Activated T-helper 1 cell treated with anti-CD3 and anti-CD28 coated beads, Interleukin-2, amount 50 U/mL, for 16 hours (primary cell): ENCODE results near the gene PRAMEF11.
"Not testable (repeated sequence)": the region's sequence is repeated elsewhere in the genome, so short reads cannot be mapped to it uniquely, and the experiment has no call there.

ENCODE experiments used
- DNase-seq, 2 donors: peaks; one replicate each; pipeline ENCODE4 v3.0.0-alpha.2; 2020; ENCODE audit warnings: low read depth in 1 of 2, low spot score in 1 of 2

PRAMEF11 gene

DNA sequence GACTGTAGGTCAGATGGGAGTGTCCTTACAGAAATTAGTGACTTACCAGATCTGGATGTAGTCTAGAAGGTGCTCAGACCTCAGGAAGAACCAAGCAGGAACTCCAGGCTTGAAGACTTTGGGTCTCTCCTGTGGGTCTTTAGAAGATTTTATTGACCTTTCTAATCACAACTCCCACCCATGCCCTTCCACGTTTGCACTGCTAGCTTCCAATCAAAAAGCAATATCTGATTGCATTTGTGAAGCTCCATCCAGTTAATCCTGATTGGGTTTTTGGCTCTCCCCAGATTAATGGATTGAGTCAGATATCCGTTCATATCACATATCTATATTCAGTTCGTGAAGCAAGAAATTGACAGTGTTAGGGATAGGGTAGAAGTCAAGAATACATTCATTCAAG, at the start of gene PRAMEF11:
PRAMEF11 (minus strand) TSS at position 101 of the 400 bp plus-strand sequence. CDS start 2,621 bp downstream, outside the sequence.
- DNase-seq: not testable (repeated sequence)

DNA sequence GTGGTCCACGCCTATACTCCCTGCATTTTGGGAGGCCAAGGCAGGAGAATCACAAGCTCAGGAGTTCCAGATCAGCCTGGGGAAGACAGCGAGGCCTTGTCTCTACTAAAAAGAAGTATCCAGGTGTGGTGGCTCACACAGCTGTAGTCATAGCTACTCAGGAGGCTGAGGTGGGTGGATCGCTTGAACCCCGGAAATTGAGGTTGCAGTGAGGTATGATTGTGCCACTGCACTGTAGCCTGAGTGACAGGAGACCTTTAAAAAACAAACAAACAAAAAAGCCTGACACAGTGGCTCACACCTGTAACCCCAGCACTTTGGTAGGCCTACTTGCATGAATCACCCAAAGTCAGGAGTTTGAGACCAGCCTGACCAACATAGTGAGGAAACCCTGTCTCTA, 47.2 kb upstream of the PRAMEF11 start:
- DNase-seq: not testable (repeated sequence)

DNA sequence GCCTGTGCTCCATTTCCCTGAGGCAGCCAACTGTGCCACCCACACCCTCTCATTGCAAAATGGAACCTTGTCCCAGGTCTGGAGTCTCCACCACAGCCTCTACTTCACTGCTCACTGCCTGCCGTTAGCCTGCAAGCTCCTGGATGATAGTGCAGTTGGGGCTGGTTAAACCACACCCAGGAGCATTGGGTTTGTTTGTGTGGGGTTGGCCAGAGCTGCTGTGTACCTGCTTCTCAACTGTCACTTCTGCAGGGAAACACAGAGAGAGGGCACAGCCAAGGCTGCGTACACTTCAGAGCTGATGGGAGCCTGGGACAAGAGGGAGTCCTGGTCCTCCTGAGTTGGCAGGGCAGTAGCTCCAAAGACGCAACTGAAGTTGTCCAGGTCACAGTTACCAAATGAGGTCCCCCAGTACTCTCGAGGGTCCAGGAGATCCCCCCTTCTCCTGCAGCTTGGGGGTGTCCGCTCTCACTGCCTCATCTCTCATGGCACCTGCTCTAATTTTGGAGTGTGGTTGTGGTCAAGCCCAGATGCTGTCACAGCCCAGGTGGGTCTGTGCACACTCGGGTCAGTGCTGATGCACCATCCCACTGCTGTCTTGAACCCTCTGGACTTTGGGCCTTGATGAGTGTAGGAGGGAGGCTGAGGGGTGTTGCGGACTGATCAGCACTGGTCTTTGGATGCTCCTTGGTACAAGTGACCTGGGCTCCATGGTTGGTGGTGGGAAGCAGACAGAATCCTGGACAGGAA, 32.1 kb upstream of the PRAMEF11 start:
- DNase-seq: not testable (repeated sequence)

DNA sequence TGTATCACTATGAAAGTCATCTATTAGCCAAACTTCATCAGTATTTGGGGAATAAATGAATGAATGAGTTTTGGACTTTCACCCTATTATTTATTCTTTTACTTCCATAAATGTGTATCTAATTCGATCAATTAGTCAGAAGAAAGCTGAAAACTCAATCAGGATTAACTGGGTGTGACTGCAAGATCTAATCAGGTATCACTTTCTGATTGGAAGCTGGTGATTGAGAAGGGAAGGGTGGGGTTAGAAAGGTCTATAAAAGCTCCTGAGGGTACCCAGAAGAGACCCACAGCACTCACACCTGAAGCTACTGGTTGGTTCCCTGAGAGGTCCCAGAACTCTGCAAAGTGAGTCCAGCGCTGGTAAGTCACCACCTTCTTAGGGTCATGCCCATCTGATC, 25.6 kb upstream of the PRAMEF11 start, which contains the start of gene PRAMEF2:
PRAMEF2 (plus strand) TSS at position 301 of the 400 bp plus-strand sequence. CDS start 1,924 bp downstream, outside the sequence.
- DNase-seq: not testable (repeated sequence)

DNA sequence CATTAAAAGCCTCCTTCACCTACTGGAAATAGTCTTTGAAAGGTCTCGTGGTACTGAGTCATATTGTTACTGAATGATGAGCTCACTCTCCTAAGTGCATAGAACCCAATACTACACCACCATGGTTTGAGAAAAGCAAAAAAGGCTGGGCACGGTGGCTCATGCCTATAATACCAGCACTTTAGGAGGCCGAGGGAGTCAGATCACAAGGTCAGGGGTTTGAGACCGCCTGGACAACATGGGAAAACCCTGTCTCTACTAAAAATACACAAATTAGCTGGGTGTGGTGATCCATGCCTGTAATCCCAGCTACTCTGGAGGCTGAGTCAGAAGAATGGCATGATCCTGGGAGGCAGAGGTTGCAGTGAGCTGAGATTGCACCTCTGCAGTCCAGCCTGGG, 20.6 kb upstream of the PRAMEF11 start:
- DNase-seq: no peak

DNA sequence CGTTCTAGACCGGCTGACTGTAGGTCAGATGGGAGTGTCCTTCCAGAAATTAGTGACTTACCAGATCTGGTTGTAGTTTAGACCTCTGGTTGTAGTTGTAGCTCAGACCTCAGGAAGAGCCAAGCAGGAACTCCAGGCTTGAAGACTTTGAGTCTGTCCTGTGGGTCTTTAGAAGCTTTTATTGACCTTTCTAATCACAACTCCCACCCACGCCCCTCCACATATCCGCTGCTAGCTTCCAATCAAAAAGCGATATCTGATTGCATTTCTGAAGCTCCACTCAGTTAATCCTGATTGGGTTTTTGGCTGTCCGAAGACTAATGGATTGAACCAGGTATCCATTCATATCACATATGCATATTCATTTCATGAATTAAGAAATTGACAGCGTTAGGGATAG, 17.4 kb upstream of the PRAMEF11 start, which contains the start of gene HNRNPCL1:
HNRNPCL1 (minus strand) TSS at position 101 of the 400 bp plus-strand sequence. CDS start 431 bp downstream, outside the sequence.
- DNase-seq: not testable (repeated sequence)

DNA sequence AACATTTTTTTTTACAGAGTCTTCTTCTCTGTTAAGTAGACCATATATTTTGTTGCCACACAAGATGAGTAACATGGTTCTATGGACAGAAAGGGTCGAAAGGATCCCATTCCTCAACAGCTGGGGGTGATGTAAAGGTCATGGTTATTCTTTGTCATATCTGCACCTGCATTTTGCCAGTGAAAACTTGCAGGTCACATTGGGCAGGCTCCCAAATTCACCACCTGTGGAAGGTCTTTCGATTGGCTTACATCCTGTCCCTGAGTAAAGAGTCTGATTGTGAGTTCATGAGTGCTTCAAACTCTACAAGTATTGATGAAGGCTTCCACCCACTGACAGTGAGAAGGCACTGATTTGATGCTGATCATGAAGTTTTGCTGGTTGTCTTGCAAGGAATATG, 2.0 kb upstream of the PRAMEF11 start:
- DNase-seq: not testable (repeated sequence)

DNA sequence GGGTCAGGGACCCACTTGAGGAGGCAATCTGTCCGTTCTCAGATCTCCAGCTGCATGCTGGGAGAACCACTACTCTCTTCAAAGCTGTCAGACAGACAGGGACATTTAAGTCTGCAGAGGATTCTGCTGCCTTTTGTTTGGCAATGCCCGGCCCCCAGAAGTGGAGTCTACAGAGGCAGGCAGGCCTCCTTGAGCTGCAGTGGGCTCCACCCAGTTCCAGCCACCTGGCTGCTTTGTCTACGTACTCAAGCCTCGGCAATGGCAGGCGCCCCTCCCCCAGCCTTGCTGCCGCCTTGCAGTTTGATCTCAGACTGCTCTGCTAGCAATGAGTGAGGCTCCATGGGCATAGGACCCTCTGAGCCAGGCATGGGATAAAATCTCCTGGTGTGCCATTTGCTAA, 12.1 kb downstream of the PRAMEF11 start:
- not testable (repeated sequence) for DNase-seq

DNA sequence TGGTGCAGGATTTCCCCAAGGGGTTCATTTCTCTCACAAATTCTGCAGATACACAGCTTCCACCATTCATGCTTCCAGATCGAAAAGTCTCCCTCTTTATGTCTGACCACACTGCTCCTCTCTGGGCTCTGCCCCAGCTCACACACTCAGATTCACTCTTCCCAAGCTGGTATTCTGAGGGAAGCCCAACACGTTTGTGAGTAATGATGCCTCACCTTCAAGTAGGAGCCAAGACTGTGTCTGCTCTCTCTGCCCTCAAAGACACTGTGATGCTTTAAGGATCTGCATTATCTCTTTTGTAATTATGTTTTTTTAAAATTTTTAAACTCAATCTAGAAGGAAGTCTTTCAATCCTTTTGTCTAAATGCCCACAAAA, 19.8 kb downstream of the PRAMEF11 start:
- DNase-seq: no peak

DNA sequence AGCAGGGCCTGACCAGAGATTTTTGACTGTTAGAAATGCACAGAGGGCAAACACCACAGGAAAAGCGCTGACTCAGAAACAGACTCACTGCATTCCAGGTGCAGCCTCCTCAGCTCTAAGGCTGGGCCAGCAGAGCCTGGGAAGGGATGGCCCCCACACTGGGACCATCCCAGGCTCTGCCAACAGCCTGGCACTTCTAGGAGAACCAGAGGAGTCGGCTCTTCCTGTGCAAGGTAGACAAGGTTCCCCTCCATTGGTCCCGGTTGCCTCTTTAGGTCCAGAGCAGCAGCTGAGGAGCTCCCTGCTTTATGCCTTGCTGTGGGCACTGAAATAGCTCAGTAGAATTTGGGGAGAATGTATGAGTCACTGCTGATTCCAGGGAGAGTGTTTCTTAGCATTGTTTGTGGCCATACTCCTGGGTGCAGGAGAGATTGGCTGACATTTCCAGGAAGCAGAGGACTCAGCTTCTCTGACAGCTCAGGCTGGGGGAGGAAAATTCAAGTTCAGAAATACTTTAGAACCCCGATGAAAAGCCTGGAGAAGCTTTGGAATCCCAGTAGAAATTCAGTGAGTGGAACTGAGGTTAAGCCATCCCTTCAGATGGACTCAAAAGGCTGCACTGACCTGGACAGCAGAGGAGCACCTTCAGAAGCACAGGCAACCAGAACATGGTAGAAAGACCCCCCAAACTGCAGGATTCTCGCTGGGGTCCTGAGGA, 20.4 kb downstream of the PRAMEF11 start:
- DNase-seq: no peak

DNA sequence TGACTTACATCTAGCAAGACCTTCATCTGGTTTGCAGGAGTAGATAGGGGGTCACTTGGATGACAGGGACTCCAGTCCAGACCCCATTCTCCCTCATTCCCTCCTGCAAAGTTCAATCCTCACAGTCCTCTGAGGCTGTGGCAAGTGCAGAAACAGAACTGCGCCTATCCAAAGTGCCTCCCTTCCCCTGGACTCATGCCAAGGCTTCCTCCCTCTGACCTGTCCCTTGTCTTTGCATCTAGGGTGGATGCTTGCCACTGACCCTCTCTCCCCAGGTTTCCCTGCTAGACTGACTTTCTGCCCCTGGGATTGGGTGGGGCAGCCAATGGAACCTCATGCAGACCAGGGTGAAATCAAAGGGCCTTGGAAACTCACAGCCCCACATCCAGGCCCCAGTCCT, 21.3 kb downstream of the PRAMEF11 start:
- DNase-seq: no peak

DNA sequence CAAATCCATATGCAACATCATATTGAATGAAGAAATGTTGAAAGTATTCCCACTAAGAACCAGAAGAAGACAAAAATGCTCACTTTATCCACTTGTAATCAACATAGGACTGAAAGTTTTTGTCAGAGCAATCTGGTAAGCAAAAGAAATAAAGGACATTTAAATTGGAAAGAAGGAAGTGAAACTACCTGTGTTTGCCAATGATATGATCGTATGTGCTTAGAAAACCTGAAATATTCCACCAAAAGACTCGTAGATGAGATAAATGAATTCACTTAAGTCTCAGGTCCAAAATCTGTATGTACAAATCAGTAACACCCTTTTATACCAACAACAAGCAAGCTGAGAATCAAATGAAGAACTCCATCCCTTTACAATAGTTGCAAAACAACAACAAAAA, 31.5 kb downstream of the PRAMEF11 start:
- DNase-seq: no peak

DNA sequence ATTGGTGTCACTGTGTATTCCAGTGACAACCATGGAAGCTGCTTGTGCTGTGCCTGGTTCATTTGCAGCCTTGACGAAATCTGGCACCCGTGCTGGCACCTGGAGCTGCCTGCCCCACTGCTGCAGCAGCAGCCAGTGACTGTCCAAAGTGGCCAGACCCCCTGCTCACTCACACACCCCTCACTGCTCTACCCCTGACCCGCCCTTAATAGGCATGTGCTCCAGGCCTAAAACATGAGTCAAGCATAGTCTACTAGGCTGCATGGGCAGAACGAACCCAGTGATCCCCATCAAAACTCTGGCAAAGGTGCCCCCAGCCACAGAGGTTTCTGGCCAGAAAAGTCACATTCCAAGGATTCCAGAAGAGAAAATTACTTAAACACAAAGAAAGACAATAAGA, 32.3 kb downstream of the PRAMEF11 start:
- no peak for DNase-seq

DNA sequence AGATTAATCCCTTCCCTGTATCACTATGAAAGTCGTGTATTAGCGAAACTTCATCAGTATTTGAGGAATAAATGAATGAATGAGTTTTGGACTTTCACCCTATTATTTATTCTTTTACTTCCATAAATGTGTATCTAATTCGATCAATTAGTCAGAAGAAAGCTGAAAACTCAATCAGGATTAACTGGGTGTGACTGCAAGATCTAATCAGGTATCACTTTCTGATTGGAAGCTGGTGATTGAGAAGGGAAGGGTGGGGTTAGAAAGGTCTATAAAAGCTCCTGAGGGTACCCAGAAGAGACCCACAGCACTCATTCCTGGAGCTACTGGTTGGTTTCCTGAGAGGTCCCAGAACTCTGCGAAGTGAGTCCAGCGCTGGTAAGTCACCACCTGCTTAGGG, 40.1 kb downstream of the PRAMEF11 start, which contains the start of gene PRAMEF1:
PRAMEF1 (plus strand) TSS at position 301 of the 400 bp plus-strand sequence. CDS start 1,831 bp downstream, outside the sequence.
- not testable (repeated sequence) for DNase-seq

DNA sequence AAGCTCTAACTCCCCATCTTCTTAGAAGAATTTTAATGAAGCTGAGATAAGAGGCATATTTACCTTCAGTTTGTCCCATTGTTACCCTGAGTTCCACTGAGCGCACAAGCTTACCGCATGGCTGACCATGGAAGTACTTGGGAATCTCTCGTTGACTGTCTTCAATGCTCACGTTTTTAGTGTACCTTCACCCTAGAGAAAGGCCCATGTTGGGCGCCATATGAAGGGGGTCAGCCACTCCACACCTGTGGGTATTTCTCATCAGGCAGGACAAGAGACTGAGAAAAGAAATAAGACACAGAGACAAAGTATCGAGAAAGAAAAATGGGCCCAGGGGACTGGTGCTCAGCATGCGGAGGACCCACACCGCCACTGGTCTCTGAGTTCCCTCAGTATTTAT, 46.5 kb downstream of the PRAMEF11 start:
- DNase-seq: not testable (repeated sequence)

DNA sequence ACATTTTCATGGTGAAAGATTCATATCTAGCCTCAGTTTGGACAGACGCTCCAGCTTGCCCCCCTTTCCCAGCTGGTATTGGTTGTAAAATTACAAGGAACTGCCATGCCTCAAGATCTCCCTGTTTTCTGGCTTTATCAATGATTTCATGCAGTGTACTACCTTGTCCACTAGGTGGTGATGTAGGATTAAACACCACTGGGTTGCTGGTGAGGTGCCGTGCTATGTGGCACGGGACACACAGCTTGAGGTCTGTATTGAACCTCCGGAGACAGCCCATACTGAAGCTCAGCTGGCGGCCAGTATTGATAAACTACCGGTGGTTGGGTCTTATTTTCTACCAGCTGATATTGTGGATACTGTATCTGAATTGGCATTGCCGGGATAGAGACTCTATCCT, 47.4 kb downstream of the PRAMEF11 start:
- DNase-seq: not testable (repeated sequence)

DNA sequence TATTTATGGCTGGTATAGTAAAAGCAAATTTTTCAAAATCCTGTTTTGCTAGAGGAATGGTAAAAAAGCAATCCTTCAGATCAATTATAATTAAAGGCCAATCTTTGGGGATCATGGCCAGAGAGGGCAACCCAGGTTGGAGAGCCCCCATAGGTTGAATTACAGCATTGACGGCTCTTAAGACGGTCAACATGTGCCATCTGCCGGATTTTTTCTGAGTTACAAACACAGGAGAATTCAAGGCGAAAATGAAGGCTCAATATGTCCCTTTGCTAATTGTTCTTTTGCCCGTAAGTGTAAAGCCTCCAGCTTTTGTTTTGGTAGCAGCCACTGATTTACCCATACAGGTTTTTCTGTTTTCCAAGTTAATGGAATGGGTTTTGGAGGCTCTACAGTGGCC, 49.7 kb downstream of the PRAMEF11 start:
- DNase-seq: not testable (repeated sequence)

DNA sequence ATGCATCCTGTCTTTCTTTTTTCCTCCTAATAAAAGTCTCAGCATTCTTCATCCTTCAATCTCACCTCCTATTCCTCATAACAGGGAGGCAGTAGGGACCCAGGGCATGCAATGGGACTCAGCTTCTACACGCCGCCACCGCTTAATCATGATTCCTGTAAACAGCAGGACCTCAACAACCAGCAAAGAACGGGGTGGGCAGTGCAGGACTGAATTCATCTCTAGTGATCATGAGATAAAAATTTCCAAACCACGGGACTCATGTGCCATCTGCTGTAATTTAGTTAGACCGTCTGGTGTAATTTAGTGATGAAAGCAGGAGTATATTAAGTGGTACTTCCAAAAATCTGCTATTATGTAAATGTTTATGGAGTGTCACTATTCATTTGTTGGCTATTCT, 52.3 kb downstream of the PRAMEF11 start:
- DNase-seq: no peak

DNA sequence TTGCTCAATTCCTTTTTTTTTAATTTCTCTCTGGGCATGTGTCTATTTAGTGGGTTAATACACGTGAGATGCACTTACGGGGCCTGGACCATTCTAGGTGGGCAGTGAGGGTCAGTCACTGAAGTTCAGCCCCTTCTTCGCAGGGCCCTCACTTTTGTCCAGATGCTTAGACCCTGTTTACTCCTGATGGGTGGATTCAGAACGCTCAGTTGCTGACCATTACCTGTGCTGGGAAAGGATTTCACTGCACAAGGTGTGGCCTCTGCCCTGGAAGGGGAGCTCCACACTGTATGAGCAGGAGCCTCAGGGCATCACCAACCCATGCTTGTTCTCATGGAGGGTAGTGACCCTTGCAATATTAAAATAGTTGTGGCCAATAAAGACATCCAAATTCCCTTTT, 53.1 kb downstream of the PRAMEF11 start:
- DNase-seq: no peak

DNA sequence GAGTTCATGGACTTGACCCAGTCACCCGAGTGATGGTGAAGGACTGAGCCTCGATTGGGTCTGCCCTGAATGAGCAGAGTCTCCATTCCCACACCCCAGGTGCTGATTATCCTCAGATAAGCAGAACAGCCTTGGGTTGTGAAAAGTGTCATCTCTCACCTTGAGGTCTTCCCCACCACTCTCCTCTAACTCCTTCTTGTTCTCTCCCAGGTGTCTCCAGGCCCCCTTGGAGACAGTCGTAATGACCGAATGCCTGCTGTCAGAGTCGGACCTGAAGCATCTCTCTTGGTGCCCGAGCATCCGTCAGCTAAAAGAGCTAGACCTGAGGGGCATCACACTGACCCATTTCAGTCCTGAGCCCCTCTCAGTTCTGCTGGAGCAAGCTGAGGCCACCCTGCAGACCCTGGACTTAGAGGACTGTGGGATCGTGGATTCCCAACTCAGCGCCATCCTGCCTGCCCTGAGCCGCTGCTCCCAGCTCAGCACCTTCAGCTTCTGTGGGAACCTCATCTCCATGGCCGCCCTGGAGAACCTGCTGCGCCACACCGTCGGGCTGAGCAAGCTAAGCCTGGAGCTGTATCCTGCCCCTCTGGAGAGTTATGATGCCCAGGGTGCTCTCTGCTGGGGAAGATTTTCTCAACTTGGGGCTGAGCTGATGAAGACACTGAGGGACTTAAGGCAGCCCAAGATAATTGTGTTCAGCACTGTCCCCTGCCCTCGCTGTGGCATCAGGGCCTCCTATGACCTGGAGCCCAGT, 54.2 kb downstream of the PRAMEF11 start:
- no peak for DNase-seq

DNA sequence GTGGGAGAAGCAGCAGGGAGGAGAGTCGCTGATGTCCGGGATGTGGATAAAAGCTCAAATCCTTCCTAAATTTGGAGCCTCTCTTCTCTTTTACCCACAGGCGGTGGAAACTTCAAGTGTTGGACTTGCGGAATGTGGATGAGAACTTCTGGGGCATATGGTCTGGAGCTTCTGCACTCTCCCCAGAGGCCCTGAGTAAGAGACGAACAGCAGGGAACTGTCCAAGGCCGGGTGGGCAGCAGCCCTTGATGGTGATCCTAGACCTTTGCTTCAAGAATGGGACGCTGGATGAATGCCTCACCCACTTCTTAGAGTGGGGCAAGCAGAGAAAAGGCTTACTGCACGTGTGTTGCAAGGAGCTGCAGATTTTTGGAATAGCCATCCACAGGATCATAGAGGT, 55.8 kb downstream of the PRAMEF11 start:
- no peak for DNase-seq
